Panc1 (cell line): Measurements from ENCODE around the gene ZXDA. TPM values are rescaled to one million over a fixed set of nuclear protein-coding genes. Genes with fewer than 3 reads are reported as not detected.
"Not testable (repeated sequence)": the region's sequence is repeated elsewhere in the genome, so short reads cannot be mapped to it uniquely, and the experiment has no call there.

ENCODE experiments used
- ATAC-seq: fragments of 200-7000 bp; cut with Tn5 transposase; 2 replicates; pipeline ENCODE4 v1.9.1; 2020; ENCODE audit warnings: mild to moderate bottlenecking, moderate library complexity
- BruUV-seq: library from RNA; stranded (reverse); fragments of 400-500 nt; replicated peaks from 2 replicates; lab custom pipeline; 2021; lab: Mats Ljungman, UMichigan
- CTCF ChIA-PET: fragments of 300-600 bp; sonication (Branson Sonifier 250); formaldehyde crosslinking; loops from one replicate; lab custom pipeline; 2022; ENCODE audit warnings: antibody characterized with exemption; lab: Charles Lee
- POLR2A ChIA-PET: fragments of 300-600 bp; sonication (Branson Sonifier 250); formaldehyde crosslinking; loops from one replicate; lab custom pipeline; 2022; ENCODE audit warnings: antibody characterized with exemption; lab: Charles Lee
- DNase-seq: peaks from one replicate; pipeline ENCODE4 v3.0.0-alpha.2; 2010; ENCODE audit warnings: low read depth, low spot score
- H3K27ac ChIP-seq: 2 replicates; pipeline ENCODE4 v1.5.1; 2011; ENCODE audit warnings: mild to moderate bottlenecking, low read length, inconsistent platforms
- H3K27me3 ChIP-seq: fragments of 200-500 bp; sonication (Bioruptor generic); 2 replicates; pipeline ENCODE4 v1.6.0; 2014; ENCODE audit warnings: low read length, inconsistent platforms; ENCODE audit not compliant: control insufficient read depth, insufficient read depth
- H3K36me3 ChIP-seq: fragments of 200-500 bp; sonication (Bioruptor generic); 2 replicates; pipeline ENCODE4 v1.5.1; 2014; ENCODE audit warnings: inconsistent platforms, mild to moderate bottlenecking, low read length, moderate library complexity; ENCODE audit not compliant: control insufficient read depth, insufficient read depth
- H3K4me1 ChIP-seq: 2 replicates; pipeline ENCODE4 v1.5.1; 2011; ENCODE audit warnings: inconsistent platforms, mild to moderate bottlenecking, low read length, moderate library complexity; ENCODE audit not compliant: control insufficient read depth, insufficient read depth
- H3K4me3 ChIP-seq, 2 experiments: 2 replicates each; pipeline ENCODE4 v1.5.1; 2011 to 2012; ENCODE audit warnings: low read depth in 2 of 2, low read length in 2 of 2, mild to moderate bottlenecking in 2 of 2, inconsistent platforms in 1 of 2, moderate library complexity in 1 of 2
- H3K9me3 ChIP-seq: fragments of 200-500 bp; sonication (Bioruptor generic); 2 replicates; pipeline ENCODE4 v1.5.1; 2014; ENCODE audit warnings: low read depth, mild to moderate bottlenecking, inconsistent platforms, low read length, moderate library complexity; ENCODE audit not compliant: control insufficient read depth, insufficient read depth
- CTCF ChIP-seq: fragments of 450-650 bp; IDR thresholded peaks from 2 replicates; pipeline ENCODE4 v1.5.1; 2017; ENCODE audit warnings: mild to moderate bottlenecking
- POLR2AphosphoS5 ChIP-seq: IDR thresholded peaks from 2 replicates; pipeline ENCODE4 v1.6.1; 2012; ENCODE audit warnings: mild to moderate bottlenecking, low read depth, low read length, moderate library complexity
- REST ChIP-seq, 2 experiments: IDR thresholded peaks; 2 replicates each; pipeline ENCODE4 v1.6.1; 2011 to 2012; ENCODE audit warnings: low read depth in 2 of 2, control low read depth in 1 of 2, low read length in 1 of 2, mild to moderate bottlenecking in 1 of 2, moderate library complexity in 1 of 2; ENCODE audit not compliant: insufficient read depth in 1 of 2
- SIN3A ChIP-seq: IDR thresholded peaks from 2 replicates; pipeline ENCODE4 v1.6.1; 2012; ENCODE audit warnings: low read depth, mild to moderate bottlenecking, low read length, moderate library complexity, borderline replicate concordance; ENCODE audit not compliant: insufficient read depth
- TCF7L2 ChIP-seq: IDR thresholded peaks from 2 replicates; pipeline ENCODE4 v1.6.1; 2011; ENCODE audit warnings: mild to moderate bottlenecking, low read depth, low read length, inconsistent platforms
- in situ Hi-C: cut with HindIII; loops from 2 replicates; pipeline ENCODE4 v1.10.0; 2016; ENCODE audit warnings: low sequenced_read_pairs, low pct_unique_long_range_greater_than_20kb
- intact Hi-C: fragments of 100-400 bp; cut with micrococcal nuclease; formaldehyde crosslinking; loops from one replicate; pipeline ENCODE4 v1.10.0; 2022; ENCODE audit not compliant: unreplicated experiment
- total RNA-seq: library from RNA; stranded (reverse); gene quantifications from one replicate; pipeline ENCODE4 v1.2.1, GENCODE V29; 2021; ENCODE audit not compliant: unreplicated experiment

Gene ZXDA
- total RNA-seq, 1 experiment from 2014 or later, result 3.9 TPM

- H3K36me3 ChIP-seq, result no peaks in the 10 kb centered on the region
- H3K9me3 ChIP-seq, result no peaks in the 10 kb centered on the region
- TF ChIP-seq CTCF (peak; percentile 56), TCF7L2 (no peak)
- intact Hi-C loops (loop anchor here (2.0 kb wide), 1 partner anchor 96 kb away; no protein-coding TSS in a partner anchor), in situ Hi-C loops (no loop called here)
- peak overlapping the region; percentile 7 to 33 for H3K4me3 ChIP-seq
- H3K27ac ChIP-seq, result no peak overlapping the region
- POLR2A ChIA-PET, result no interaction called here
- no peaks in the 10 kb centered on the region for H3K4me1 ChIP-seq
- CTCF ChIA-PET, result interaction anchor here (0.6 kb wide), 2 partner anchors 311 to 923 kb away, joined by 3 read pairs; no protein-coding TSS in a partner anchor
- H3K27me3 ChIP-seq, result no peaks in the 10 kb centered on the region
- ATAC-seq (peak; percentile 82), DNase-seq (no peak)
- no TSS peak for BruUV-seq
These were observed 8.6 kb upstream of the ZXDA start for GRCh38 chrX:57918750-57919436.

- Histone ChIP-seq H3K9me3 (no peaks in the 10 kb centered on the region), H3K4me3 (no peak overlapping the region), H3K27ac (no peak overlapping the region), H3K4me1 (peaks cover 5% of the 10 kb centered on the region; the same call in 1 of the 2 replicates), H3K36me3 (no peaks in the 10 kb centered on the region), H3K27me3 (no peaks in the 10 kb centered on the region)
- DNase-seq (no peak), ATAC-seq (no peak)
- no TSS peak for BruUV-seq
- in situ Hi-C loops (no loop called here), intact Hi-C loops (no loop called here)
- TF ChIP-seq SIN3A (no peak), TCF7L2 (no peak), CTCF (no peak), REST (IDR thresholded peaks at IDR 0.05; ENCODE audit: insufficient read depth in 1 of 2, low read depth in 2 of 2, low read length in 1 of 2) (no peak), POLR2AphosphoS5 (no peak)
- ChIA-PET CTCF (no interaction called here), POLR2A (no interaction called here)
These were observed 5.4 kb upstream of the ZXDA start for GRCh38 chrX:57915680-57916079.

GRCh38 chrX:57909595-57910286 lies 517 bp downstream of the ZXDA start:
- intact Hi-C loops, H3K27me3 ChIP-seq, POLR2A ChIA-PET, DNase-seq, H3K9me3 ChIP-seq, BruUV-seq, CTCF ChIA-PET, in situ Hi-C loops, H3K36me3 ChIP-seq: not testable (repeated sequence)
- peaks cover 17% of the 10 kb centered on the region for H3K4me1 ChIP-seq
- H3K4me3 ChIP-seq, result peak overlapping the region; percentile 46 to 58
- peak overlapping the region; percentile 48; the same call in 1 of the 2 replicates for H3K27ac ChIP-seq
- ATAC-seq, result peak; percentile 89

- POLR2A ChIA-PET, in situ Hi-C loops, H3K36me3 ChIP-seq, CTCF ChIA-PET, H3K27me3 ChIP-seq, intact Hi-C loops, H3K9me3 ChIP-seq, BruUV-seq, DNase-seq: not testable (repeated sequence)
- Histone ChIP-seq H3K4me3 (peak overlapping the region; percentile 46 to 58), H3K4me1 (peaks cover 17% of the 10 kb centered on the region), H3K27ac (peak overlapping the region; percentile 48; the same call in 1 of the 2 replicates)
- ATAC-seq, result peak; percentile 70
These were observed 1.2 kb downstream of the ZXDA start for GRCh38 chrX:57908972-57909594.
